ENCODE results near the gene SLC45A2.
"Not testable (repeated sequence)": the region's sequence is repeated elsewhere in the genome, so short reads cannot be mapped to it uniquely, and the experiment has no call there.

The SLC45A2 gene, protein sequence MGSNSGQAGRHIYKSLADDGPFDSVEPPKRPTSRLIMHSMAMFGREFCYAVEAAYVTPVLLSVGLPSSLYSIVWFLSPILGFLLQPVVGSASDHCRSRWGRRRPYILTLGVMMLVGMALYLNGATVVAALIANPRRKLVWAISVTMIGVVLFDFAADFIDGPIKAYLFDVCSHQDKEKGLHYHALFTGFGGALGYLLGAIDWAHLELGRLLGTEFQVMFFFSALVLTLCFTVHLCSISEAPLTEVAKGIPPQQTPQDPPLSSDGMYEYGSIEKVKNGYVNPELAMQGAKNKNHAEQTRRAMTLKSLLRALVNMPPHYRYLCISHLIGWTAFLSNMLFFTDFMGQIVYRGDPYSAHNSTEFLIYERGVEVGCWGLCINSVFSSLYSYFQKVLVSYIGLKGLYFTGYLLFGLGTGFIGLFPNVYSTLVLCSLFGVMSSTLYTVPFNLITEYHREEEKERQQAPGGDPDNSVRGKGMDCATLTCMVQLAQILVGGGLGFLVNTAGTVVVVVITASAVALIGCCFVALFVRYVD

DNA sequence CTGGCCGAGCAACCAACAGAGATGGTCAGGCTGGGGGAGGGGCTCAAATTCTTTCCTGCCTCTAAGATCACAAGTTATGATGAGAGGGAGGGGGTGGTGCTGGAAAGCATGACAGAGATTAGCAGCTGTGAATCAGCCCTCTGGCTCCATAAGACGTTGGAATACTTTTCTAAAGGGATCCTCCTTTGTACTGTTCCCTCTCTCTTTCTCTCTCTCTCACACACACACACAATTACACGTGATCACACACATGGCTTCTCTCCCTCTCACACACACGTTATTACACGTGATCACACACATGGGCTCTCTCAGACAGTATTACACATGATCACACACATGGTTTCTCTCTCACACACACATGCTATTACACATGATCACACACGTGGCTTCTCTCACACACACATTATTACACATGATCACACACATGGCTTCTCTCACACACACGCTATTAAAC, at the start of gene SLC45A2:
Gene SLC45A2, minus strand, starts transcription at position 23 of the 454 bp plus-strand sequence. CDS start 110 bp downstream, outside the sequence.
- no peak for DNase-seq

- no peak for DNase-seq
Measured at GRCh38 chr5:34031966-34032365, 47.5 kb upstream of the SLC45A2 start.

- DNase-seq, result no peak
Measured at GRCh38 chr5:34031117-34031516, 46.6 kb upstream of the SLC45A2 start.

- not testable (repeated sequence) for DNase-seq
Measured at GRCh38 chr5:34030585-34030984, 46.1 kb upstream of the SLC45A2 start.

- DNase-seq, result no peak
Measured at GRCh38 chr5:34030048-34030447, 45.6 kb upstream of the SLC45A2 start.

- DNase-seq, result no peak
Measured at GRCh38 chr5:34028349-34028748, 43.9 kb upstream of the SLC45A2 start.

DNA sequence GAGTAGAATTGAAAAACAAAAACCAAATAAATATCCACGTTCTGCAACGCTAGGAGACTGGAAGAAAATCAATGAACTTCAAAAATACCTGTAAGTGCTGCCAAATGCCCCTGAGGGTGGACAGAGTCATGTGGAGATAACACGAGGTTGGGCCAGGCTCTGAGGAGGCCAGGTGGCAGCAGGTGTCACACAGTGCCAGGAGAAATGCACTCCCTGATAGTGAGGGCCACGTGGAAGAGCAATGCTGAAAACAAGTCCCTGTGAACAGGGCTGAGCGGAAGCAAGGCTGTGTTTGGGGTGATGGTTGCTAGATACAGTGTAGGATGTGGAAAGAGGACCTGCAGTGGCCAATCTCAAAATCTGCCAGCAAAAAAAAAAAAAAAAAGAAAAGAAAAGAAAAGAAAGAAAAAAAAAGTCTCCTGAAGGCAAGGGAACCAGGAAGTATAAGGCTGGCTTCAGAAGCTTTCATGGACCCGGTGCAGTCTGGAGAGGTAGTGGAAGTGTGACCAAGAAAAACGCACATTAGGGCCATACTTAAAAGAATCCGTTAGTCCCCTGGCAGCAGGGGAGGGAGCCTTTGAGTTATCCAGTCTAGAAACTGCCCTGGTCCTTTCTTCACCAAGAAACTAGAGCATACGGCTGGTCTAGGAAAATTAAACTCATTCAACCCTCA, 41.7 kb upstream of the SLC45A2 start:
- no peak for DNase-seq

DNA sequence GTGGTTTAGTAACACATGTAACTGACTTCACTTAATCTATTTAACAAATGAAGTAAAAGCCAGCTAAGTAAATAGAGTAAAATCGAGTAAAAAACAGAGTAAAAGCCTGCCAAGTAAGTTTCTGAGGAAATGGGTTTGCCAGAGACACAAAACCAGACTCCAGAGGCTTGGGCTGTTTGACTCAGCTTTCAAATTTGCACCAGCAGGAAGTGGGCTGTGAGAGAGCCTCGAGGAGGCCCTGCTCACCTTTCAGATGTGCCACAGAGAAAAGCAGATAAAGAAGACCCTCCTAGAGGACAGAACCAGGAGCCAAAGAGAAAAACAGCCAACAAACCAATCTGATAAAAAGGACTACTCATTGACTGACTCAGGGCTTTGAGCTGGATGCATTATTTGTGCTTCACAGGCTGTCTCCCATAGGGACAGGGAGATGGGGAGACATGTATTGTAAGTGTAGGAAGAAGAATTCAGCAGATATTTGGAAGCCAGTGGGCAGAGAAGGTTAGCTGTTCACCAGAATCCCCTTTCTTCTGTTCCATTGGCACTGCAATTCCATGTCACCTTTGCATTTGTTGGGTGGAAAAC, 37.7 kb upstream of the SLC45A2 start:
- DNase-seq, result no peak

- no peak for DNase-seq
Measured at GRCh38 chr5:34021334-34021733, 36.8 kb upstream of the SLC45A2 start.

GRCh38 chr5:34020726-34021125, 36.2 kb upstream of the SLC45A2 start:
- no peak for DNase-seq

GRCh38 chr5:34017254-34017653, 32.8 kb upstream of the SLC45A2 start:
- DNase-seq, result no peak

- no peak for DNase-seq
Measured at GRCh38 chr5:34016750-34017149, 32.3 kb upstream of the SLC45A2 start.

DNA sequence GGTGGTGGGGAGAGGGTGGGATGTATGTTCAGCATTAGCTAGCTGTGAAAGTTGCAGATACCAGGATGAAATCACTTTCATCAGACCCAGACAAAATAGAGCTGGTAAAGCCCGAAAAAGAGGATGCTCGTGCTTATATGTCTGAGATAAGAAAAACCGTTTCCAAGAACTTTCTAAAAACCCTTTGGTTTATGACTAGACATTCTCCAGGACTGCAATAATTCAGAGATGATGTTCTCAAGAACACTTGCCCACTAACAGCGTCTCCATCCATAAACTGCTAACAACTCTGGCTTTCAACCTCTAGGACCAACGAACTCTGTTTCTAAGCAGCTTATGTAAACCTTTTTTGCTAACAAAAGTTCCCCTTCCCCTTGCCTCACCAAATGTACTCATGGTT, 31.7 kb upstream of the SLC45A2 start:
- no peak for DNase-seq

- DNase-seq, result no peak
Measured at GRCh38 chr5:34015120-34015822, 30.8 kb upstream of the SLC45A2 start.

- no peak for DNase-seq
Measured at GRCh38 chr5:34014626-34015025, 30.1 kb upstream of the SLC45A2 start.

GRCh38 chr5:34013547-34013946, 29.1 kb upstream of the SLC45A2 start:
- no peak for DNase-seq

DNA sequence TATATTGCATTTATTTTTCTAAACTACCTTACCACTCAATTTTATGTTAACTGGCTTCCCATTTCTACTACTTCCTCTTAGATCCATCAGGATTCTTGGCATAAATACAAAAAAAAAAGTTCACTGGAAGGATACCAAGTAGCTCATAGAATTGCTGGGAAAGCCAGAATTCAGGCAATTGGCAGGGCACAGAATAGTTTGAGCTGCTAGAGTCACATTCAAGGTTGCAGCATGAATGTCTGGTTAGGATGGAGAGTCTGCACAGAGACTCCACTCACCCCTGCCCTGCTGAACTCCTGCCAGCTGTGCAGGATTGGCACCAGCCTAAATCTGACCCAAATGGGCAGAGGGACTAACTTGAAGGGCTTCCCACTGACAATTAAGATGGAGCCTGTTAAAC, 28.3 kb upstream of the SLC45A2 start:
- no peak for DNase-seq

DNA sequence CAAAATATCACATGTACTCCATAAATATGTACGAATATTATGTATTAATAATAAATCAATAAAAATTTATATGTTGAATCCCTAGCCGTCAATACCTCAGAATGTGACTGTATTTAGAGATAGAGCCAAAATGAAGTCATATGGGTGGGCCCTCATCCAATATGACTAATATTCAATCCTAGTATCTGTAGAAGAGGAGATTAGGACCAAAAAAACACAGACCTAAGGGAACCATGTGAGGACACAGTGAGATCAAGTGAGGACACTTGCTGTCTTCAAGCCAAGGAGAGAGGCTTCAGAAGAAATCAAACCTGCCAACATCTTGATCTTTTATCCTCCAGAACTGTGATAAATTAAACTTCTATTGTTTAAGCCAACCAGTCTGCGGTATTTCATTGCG, 27.0 kb upstream of the SLC45A2 start:
- no peak for DNase-seq

DNA sequence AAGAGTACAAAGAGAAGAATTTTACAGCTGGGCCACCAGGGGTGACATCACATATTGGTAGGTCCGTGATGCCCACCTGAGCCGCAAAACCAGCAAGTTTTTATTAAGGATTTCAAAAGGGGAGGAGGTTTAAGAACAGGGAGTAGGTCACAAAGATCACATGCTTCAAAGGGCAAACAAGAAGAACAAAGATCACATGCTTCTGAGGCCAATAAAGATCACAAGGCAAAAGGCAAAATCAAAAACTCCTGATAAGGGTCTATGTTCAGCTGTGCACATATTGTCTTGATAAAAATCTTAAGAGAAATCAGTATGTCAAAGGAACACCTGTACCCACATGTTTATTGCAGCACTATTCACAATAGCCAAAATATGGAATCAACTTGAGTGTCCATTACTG, 25.7 kb upstream of the SLC45A2 start:
- DNase-seq, result not testable (repeated sequence)

DNA sequence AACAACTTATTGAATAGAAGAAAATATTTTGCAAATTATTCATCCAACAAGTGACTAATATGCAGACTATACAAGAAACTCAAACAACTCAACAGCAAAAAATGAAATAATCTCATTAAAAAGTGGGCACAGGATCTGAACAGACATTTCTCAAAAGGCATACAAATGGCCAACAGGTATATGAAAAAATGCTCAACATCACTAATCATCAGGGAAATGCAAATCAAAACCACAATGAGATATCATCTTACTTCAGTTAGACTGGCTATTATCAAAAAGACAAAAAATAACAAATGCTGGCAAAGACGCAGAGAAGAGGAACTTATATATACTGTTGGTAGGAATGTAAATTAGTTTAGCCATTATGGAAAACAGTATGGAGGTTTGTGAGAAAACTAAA, 25.1 kb upstream of the SLC45A2 start:
- DNase-seq, result no peak

DNA sequence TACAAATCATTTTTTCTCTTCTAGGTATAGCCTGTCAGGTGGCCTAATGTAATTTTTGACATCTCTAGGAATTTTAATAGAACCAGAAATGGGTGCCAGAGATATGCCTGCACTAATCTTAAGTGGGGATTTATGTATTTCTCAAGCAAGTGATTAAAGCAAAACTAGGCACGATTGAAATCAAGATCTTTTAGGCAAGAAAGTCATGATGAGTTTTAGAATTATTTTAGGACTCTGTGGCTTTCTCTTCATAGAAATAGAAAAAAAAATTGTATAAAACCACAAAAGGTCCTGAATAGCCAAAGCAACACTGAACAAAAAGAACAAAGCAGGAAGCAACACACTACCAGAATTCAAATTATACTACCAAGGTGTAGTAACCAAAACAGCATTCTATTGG, 24.3 kb upstream of the SLC45A2 start:
- DNase-seq, result no peak

DNA sequence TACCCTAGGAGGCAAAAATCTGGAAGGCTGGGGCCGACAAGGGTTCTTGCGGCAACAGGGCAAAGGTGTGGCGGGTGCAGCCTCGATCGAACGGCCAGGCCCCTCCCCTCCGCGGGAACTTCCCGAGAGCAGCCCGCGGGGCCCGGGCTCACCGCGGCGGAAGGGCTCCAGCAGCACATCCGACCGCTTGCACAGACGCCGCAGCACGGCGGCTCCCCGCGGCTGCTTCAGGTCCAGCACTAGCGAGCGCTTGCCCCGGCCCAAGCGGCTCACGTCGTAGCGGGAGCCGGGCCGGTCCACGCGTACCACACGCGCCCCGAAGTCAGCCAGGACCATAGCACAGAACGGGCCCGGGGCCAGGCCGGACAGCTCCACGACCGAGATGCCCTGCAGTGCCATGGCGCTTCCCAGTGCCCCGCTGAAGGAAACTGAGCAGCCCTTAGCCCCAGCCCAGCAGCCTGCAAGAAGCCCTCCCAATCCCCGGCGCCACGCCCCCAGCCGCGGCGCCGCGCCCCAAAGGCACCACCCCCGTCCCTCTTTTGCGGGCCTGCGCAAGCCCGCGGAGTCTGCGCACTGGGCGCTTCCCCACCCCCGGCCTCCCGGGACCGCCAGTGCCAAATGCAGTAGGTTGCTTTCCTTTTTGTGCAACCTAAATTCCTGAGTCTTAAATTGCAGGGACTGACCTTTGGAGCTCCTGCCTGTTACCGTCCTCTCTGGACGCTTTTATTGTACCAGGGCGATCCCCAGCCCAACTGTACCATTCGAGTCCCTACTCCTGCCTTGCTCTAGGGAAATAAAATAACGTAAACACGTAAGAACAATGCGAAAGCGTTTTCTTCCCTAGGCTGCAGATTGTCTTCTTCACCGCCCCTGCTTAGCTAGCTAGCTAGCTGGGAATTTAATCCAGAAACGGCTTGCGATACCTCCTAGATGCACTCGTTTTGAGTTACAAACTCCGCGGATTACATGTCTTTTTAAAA, 23.4 kb upstream of the SLC45A2 start, which contains the start of gene AMACR:
Gene AMACR, minus strand, starts transcription at position 430 of the 980 bp plus-strand sequence. Its CDS starts 31 bp downstream, at position 399.
- peak; percentile 93 for DNase-seq
